ENCODE measurements around the gene ESRRA.
"Not testable (repeated sequence)": the region's sequence is repeated elsewhere in the genome, so short reads cannot be mapped to it uniquely, and the experiment has no call there.

ESRRA gene

DNA sequence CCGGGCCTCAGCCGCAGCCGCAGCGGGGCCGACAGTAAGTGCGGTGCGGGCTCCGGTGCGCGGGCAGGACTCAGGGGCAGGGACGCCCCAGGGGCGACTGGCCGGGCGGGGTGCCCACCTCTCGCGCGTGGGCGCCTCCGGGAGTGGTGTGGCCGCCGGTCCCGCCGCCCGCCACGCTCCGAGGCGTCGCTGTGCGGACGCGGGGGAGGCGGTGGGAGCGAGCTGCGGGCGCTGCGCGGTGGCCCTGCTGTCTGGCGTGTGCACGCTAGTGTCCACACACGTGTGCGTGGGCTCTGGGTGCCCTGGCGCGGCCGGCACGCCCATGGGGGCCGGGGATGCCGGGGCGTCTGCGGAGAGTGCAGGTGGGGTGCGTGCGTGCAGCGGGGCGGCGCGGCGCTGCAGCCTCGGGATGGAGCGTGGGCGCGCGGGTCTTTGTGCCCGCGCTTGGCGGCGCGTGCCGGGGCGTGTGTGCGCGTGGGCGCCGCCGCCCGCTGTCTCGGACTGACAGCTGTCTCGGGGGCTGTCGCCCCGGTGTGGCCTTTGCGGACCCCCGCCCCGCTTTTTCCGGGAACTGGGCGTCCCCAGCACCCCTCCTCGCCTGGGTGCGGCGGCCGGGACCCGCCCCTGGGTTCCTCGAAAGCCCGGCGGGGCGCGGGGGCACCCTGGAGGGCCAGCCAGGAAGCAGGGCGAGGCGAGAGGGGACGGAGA lies 13.4 kb upstream of the ESRRA start:
- DNase-seq (ENCODE audit: low read depth in 3 of 3, low spot score in 1 of 3) = no peak

DNA sequence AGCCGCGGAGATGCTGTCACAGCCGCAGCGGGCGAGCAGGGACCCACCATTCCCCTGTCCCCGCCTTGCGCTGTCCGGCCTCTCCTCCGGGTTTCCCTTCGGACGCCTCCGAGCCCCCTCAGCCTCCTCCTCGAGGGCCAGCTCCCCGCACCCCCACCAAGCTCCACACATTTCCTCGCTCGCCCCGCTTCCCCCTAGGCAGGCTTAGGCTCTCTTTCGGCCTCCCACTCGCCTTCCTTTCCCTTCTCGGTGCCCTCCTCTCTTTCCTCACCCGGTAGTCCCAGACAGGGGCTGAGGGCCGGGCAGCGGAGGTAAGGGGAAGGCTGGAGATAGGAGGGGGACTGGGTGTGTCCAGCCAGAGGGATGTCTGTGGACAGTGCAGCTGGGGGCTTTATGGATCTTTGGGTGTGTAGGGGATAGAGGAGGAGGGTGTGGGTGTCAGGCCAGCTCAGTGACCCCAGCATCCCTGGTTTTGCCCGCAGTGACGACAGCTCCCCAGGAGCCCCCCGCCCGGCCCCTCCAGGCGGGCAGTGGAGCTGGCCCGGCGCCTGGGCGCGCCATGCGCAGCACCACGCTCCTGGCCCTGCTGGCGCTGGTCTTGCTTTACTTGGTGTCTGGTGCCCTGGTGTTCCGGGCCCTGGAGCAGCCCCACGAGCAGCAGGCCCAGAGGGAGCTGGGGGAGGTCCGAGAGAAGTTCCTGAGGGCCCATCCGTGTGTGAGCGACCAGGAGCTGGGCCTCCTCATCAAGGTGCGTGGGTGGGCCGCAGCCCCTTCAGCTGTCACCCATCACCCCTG lies 12.7 kb upstream of the ESRRA start:
- DNase-seq (ENCODE audit: low read depth in 3 of 3, low spot score in 1 of 3) = no peak

DNA sequence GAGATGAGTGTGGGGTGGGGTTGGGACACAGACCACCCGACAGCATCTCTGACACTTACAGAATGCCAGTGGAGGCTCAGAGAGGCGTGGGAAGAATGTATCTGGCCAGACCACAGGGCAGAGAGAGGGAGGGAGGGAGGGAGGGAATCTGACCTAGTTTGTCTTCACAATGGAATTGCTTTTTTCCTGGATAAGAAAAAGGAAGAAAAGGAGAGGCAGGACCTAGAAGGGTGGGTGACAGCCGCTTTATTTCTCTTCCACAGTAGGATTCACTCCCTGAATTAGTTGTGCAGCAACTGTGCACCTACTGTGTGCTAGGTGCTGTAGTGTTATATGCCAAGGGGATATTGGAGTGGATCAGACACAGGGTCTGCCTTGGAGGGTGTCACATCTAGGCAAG lies 10.6 kb upstream of the ESRRA start:
- no peak for DNase-seq (ENCODE audit: low read depth in 3 of 3, low spot score in 1 of 3)

DNA sequence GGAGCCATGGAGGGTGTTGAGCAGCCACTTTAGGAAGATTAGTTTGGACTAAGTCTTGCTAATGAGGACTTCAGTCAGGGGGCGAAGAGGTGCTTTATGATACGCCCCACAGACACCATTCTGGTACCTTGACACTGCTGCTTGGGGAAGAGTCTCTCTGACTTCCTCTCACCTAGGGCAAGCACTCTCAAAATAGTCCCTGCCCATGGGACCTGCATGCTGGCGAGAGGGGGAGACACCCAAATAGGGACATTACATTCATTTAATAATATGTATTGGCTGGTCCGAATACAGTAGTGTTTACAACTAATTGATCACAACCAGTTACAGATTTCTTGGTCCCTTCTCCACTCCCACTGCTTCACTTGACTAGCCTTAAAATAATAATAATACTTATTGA lies 9.6 kb upstream of the ESRRA start:
- DNase-seq (ENCODE audit: low read depth in 3 of 3, low spot score in 1 of 3) = no peak

DNA sequence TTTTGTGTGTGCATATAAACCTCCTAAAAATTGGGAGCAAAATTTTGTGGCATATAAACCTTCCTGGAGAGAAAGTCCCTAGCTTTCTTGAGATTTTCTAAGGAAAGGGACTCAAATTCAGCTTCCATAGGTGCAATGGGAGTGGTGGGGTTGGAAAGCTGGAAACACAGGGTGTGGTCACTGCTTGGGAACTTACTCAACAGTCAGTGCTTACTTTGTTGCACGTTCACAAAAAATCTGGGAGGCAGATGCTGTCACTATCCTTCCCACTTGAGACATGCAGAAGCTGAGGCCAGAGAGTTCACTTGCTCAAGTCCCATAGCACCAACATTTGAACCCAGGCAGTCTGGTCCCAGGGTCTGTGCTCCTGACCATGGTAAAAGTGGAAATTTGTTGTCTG lies 9.1 kb upstream of the ESRRA start:
- DNase-seq (ENCODE audit: low read depth in 3 of 3, low spot score in 1 of 3) = no peak

DNA sequence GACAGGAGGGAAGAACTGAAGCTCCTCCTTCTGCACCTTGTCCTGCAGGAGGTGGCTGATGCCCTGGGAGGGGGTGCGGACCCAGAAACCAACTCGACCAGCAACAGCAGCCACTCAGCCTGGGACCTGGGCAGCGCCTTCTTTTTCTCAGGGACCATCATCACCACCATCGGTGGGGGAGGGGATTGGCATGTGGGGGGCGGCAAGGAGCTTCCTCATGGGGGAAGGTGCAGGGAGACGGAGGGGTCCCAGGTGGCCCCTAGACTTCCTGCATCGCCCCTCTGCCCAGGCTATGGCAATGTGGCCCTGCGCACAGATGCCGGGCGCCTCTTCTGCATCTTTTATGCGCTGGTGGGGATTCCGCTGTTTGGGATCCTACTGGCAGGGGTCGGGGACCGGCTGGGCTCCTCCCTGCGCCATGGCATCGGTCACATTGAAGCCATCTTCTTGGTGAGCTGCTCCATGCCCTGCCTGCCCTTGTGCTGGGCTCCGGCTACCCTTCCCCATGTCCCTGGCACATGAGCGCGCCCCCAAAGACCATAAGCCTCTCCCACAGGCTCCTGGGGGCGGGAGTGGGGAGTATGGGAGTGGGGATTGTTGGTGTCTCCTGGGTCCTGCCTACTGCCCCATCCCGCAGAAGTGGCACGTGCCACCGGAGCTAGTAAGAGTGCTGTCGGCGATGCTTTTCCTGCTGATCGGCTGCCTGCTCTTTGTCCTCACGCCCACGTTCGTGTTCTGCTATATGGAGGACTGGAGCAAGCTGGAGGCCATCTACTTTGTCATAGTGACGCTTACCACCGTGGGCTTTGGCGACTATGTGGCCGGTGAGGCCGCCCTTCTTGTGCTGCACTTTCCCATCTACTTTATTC lies 8.3 kb upstream of the ESRRA start:
- DNase-seq (ENCODE audit: low read depth in 3 of 3, low spot score in 1 of 3) = no peak

DNA sequence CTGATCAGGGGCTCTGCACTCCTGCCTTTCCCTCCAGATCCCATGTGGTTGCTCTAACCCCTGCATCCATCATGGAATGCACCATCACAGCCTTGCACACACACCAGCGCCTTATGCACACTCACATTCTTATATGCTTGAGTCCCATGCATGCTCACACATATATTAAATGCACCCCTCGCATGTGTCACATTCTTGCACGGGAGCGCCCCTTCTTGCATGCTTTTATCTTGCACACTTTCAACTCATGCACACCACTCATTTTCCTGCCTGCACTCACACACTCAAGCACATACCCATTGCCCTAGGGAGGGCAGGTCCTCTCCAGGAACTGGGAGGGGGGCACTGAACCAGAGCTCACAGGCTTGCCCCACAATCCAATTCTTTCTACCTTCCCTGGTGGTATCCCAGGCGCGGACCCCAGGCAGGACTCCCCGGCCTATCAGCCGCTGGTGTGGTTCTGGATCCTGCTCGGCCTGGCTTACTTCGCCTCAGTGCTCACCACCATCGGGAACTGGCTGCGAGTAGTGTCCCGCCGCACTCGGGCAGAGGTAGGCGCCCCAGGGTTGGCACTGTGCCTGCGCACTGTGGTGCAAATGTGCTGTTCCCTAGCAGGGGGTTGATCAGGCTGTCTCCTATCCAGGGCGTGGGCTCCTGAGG lies 7.5 kb upstream of the ESRRA start:
- no peak for DNase-seq (ENCODE audit: low read depth in 3 of 3, low spot score in 1 of 3)

DNA sequence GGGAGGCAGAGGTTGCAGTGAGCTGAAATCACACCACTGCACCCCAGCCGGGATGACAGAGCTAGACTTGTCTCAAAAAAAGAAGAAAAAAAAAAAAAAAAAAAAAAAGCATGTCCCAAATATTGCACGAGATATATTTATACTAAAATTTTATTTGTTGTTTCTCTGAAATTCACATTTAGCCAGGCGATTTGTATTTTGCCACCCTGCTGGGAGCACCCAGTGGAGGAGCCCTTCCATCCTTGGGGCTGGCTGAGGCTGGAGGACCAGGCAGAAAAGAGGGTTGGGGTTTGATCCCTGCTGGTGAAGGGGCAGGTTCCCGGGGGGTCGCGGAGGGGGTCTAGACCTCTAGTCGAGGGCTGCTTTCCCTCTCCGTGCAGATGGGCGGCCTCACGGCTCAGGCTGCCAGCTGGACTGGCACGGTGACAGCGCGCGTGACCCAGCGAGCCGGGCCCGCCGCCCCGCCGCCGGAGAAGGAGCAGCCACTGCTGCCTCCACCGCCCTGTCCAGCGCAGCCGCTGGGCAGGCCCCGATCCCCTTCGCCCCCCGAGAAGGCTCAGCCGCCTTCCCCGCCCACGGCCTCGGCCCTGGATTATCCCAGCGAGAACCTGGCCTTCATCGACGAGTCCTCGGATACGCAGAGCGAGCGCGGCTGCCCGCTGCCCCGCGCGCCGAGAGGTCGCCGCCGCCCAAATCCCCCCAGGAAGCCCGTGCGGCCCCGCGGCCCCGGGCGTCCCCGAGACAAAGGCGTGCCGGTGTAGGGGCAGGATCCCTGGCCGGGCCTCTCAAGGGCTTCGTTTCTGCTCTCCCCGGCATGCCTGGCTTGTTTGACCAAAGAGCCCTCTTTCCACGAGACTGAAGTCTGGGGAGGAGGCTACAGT lies 6.1 kb upstream of the ESRRA start:
- no peak for DNase-seq (ENCODE audit: low read depth in 3 of 3, low spot score in 1 of 3)

DNA sequence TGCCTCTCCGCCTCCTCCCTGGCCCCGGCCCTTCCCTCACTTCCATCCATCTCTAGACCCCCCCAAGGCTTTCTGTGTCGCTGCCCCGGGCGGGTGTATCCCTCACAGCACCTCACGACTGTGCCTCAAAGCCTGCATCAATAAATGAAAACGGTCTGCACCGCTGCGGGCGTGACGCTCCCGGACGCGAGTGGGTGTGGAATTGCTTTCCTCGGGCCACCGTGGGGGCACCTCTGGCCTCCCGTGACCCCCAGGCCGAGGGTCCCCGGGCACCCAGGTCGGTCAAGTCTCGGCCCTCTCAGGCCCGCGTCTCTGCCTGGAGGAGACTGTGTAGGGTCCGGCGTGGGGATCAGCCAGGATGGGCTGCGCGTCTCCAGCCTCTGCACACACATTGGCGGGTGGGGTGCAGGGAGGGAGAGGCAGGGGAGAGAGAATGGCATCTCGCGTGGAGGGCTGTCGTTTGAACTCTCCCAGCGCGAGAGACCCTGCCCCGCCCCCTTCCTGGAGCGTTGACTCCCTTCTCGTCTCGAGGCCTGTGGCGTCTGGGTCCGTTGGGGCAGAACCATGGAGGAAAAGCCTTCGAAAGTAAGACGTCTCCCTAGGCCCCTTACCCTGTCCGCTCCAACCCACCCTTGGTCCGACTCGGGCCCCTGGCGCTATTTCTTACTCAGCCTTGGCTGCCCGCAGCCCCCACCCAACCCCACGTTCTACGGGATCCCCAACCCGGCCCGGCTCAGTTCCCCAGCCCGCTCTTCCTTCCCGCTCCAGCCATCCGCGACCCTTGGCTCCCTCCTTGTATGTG lies 5.3 kb upstream of the ESRRA start, which contains the start of gene CATSPERZ:
Gene CATSPERZ, plus strand, starts transcription at position 512 of the 802 bp plus-strand sequence. Its CDS starts 53 bp downstream, at position 565.
- no peak for DNase-seq (ENCODE audit: low read depth in 3 of 3, low spot score in 1 of 3)

DNA sequence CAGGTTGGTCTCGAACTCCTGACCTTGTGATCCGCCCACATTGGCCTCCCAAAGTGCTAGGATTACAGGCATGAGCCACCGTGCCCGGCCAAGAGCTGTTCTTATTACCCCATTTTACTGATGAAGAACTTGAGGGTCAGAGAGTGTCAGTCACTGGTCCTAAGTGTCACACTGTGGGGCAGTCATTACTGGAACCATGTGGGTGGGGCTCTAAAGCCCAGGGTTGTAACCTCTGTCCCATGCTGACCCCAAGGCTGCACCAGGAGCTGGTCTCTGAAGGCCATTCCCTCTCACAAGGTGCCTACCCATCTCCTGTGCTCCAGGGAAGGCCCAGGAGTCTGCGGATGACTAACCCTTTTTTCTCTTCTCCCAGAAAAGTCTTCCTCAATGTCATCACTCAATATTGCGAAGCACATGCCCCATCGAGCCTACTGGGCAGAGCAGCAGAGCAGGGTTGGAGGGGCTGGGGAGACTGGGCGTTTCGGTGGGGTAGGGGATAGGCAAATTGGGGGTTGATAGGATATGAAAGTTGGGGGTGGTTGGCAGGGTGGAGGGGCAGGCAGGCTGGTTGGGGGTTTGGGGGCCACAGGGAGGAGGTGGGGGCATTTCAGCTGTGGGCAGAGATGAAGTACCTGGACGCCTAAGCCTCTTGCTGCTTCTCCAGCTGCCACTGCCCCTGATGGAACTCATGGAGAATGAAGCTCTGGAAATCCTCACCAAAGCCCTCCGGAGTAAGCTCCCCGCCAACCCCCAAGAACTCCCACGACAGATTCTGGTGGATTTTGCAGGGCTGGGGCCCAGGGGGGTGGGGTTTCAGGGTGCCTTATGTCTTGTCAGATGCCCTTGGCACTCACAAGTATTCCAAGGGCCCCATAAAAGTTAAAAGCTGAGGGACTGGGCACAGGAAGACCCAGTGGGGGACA lies 2.0 kb upstream of the ESRRA start:
- no peak for DNase-seq (ENCODE audit: low read depth in 3 of 3, low spot score in 1 of 3)

DNA sequence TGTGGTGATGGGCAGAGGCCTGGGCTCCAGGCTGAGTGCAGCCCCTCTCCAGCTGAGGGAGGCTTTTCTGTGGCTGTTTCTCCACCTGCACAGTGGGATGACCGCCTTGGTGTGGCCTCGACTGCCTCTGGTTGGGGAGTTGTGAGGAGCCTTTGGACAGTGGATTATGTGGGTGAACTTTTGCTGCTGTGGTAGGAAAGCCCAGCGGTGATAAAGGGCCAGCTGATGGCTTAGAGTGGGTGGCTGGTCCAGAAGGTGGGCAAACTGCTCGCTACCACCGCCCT lies 1.4 kb upstream of the ESRRA start:
- no peak for DNase-seq (ENCODE audit: low read depth in 3 of 3, low spot score in 1 of 3)

DNA sequence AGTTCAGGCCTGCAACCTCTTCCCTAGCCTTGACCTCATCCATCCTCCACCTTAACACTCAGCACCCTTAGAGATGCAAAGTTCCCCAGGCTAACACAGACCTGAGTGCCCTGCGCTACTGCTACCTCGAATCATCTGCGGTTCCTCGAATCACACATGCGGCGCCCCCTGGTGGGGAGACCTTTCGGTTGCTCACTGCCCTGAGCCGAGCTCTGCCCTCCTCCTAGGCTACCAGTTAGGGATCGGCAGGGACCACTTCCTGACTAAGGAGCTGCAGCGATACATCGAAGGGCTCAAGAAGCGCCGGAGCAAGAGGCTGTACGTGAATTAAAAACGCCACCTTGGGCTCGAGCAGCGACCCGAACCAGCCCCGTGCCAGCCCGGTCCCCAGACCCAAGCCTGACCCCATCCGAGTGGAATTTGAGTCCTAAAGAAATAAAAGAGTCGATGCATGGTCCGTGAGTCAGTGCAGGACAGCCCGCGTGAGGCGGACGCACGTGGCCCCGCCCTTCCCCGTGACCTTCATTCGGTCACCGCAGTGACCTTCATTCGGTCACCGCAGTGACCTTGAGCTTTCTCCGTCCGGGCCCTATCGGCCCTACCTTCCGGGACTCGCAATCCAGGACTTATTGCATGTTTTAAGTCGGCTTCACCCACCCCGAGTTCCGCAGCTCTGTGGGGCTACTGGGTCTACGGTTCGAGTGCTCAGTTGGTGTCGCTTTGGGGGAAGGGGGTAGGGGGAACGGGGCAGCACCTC lies 830 bp upstream of the ESRRA start:
- peak; percentile 83 to 94 (median 84) for DNase-seq (ENCODE audit: low read depth in 3 of 3, low spot score in 1 of 3)

DNA sequence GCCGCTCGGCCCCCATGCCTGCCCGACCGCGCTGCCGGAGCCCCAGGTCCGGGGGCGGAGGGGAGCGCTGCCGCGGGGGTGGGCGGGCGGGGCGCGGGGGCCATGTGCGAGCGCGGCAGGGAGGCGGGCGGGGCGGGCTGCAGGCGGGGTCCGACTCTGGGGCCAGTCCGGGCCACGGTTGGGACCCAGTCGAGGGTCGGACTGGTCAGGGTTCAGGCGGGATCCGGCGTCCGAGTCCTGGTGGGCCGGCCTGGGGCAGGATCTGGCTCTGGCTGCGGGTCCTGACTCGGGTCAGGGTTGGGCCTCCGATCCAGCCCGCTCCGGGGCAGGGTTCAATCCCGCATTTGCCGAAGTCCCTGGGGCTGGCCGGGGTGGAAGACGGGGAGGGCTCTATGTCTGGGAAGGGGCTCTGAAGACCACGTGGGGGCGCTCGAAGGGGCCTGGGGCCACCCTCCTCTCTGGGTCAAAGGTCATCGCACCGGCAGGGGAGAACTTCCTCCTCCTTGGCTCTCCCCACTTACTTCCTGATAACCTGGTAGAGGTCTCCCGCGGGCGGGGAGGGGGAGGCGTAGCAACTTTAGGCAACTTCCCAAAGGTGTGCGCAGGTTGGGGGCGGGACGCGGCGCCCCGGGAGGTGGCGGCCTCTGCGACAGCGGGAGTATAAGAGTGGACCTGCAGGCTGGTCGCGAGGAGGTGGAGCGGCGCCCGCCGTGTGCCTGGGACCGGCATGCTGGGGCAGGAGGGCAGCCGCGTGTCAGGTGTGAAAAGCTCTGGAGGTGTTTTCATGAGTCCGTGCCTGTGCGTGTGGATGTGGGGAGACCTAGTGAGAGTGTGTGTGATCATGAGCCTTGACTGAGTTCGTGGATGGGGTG lies 603 bp downstream of the ESRRA start:
- peak in 2 of 3 donors; percentile 51 to 56 for DNase-seq (ENCODE audit: low read depth in 3 of 3, low spot score in 1 of 3)

DNA sequence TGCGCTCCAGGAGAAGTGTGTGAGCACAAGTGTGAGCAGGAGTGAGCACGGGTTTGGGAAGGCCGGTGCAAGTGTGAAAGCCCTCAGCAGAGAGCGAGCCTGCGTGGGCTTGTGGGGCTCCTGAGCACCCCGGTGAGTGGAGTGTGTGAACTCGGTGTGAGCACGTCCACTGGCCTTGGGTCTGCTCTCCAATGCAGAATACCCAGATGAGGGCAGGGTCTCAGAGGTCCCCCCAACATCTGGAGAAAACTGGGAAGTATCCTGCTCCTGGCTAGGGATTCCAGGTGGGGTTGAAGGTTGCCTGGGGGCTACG lies 1.2 kb downstream of the ESRRA start:
- no peak for DNase-seq (ENCODE audit: low read depth in 3 of 3, low spot score in 1 of 3)

DNA sequence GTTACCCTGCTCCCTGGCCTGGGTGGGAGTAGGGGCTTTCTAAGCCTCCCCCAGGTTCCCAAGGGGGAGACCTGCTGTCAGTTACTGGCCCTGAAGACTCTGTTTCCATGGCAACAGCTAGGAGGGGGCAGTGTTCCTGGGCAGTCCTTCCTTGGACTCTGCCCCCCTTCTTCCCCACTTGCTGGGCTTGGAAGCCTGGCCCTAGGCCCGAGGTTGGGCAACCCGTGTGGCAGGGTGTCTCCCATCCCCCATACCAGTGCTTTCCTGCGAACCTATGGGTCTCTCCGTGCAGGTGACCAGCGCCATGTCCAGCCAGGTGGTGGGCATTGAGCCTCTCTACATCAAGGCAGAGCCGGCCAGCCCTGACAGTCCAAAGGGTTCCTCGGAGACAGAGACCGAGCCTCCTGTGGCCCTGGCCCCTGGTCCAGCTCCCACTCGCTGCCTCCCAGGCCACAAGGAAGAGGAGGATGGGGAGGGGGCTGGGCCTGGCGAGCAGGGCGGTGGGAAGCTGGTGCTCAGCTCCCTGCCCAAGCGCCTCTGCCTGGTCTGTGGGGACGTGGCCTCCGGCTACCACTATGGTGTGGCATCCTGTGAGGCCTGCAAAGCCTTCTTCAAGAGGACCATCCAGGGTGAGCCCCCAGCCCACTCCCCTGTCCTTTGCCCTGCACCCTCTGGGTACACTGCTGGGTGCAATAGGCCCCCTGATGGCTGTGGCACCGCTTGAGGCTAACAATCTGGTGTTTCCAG lies 1.7 kb downstream of the ESRRA start:
- DNase-seq (ENCODE audit: low read depth in 3 of 3, low spot score in 1 of 3) = no peak

DNA sequence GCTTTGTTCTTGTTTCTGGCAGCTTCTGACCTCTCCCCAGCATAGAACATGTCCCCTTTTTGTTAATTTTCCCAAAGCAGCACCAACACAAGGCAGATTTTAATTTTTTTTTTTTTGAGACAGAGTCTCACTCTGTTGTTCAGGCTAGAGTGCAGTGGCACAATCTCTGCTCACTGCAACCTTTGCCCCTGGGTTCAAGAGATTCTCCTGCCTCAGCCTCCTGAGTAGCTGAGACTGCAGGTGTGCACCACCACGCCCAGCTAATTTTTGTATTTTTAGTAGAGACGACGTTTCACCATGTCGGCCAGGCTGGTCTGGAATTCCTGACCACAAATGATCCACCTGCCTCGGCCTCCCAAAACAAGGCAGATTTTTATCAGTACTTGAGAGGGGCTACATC lies 2.5 kb downstream of the ESRRA start:
- DNase-seq (ENCODE audit: low read depth in 3 of 3, low spot score in 1 of 3) = not testable (repeated sequence)

Data from stimulated activated CD4-positive, alpha-beta T cell treated with anti-CD3 and anti-CD28 coated beads, TNF-alpha, amount 100 ng/mL, for 1 hour (primary cell).